Activated naive CD4-positive, alpha-beta T cell treated with anti-CD3 and anti-CD28 coated beads, Interleukin-2, amount 50 U/mL, for 24 hours (primary cell): ENCODE results near the gene COG7.
"Not testable (repeated sequence)": the region's sequence is repeated elsewhere in the genome, so short reads cannot be mapped to it uniquely, and the experiment has no call there.

Experiments
- H3K27ac Mint-ChIP-seq: one replicate; pipeline ENCODE4 v1.8.0; 2021; ENCODE audit warnings: mild to moderate bottlenecking, mixed read lengths
- H3K27me3 Mint-ChIP-seq: one replicate; pipeline ENCODE4 v1.8.0; 2021; ENCODE audit warnings: mixed read lengths
- H3K36me3 Mint-ChIP-seq: one replicate; pipeline ENCODE4 v1.8.0; 2021; ENCODE audit warnings: mixed read lengths
- H3K4me1 Mint-ChIP-seq: one replicate; pipeline ENCODE4 v1.8.0; 2021; ENCODE audit warnings: mixed read lengths
- H3K4me3 Mint-ChIP-seq: one replicate; pipeline ENCODE4 v1.8.0; 2021; ENCODE audit warnings: mild to moderate bottlenecking, mixed read lengths
- H3K9me3 Mint-ChIP-seq: one replicate; pipeline ENCODE4 v1.8.0; 2021; ENCODE audit warnings: mixed read lengths

The COG7 gene

DNA sequence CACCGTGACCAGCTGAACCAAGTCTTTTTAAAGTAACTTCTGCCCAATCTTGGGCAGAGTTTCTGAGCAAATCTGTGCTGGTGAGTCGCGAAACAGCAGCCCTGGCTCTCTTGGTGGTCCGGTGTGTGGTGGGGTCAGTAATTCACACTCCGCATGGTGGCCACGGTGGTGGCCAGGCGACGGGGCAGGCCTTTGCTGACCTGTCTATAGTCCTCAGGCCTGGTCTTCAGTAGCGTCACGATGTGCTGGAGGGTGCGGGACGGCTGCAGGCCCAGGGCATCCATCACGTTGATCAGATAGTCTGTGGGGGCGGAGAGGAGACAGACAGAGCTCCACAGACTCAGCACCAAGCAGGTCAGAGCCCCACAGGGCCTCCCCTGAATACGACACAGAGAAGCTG lies 64.2 kb downstream of the COG7 start:
- Mint-ChIP-seq H3K27me3 (no peaks in the 10 kb centered on the region), H3K4me3 (no peak overlapping the region), H3K27ac (no peak overlapping the region), H3K36me3 (peaks cover 2% of the 10 kb centered on the region), H3K9me3 (no peaks in the 10 kb centered on the region), H3K4me1 (no peaks in the 10 kb centered on the region)

GRCh38 chr16:23387666-23388065 lies 65.3 kb downstream of the COG7 start:
- H3K4me1 Mint-ChIP-seq: no peaks in the 10 kb centered on the region
- H3K36me3 Mint-ChIP-seq: peaks cover 2% of the 10 kb centered on the region
- H3K9me3 Mint-ChIP-seq: no peaks in the 10 kb centered on the region
- H3K27me3 Mint-ChIP-seq: no peaks in the 10 kb centered on the region
- H3K27ac Mint-ChIP-seq: peak overlapping the region; percentile 70
- no peak overlapping the region for H3K4me3 Mint-ChIP-seq

GRCh38 chr16:23385441-23385840 lies 67.5 kb downstream of the COG7 start:
- Mint-ChIP-seq H3K4me1 (no peaks in the 10 kb centered on the region), H3K9me3 (no peaks in the 10 kb centered on the region), H3K36me3 (peaks cover 2% of the 10 kb centered on the region), H3K4me3 (no peak overlapping the region), H3K27me3 (no peaks in the 10 kb centered on the region), H3K27ac (no peak overlapping the region)

DNA sequence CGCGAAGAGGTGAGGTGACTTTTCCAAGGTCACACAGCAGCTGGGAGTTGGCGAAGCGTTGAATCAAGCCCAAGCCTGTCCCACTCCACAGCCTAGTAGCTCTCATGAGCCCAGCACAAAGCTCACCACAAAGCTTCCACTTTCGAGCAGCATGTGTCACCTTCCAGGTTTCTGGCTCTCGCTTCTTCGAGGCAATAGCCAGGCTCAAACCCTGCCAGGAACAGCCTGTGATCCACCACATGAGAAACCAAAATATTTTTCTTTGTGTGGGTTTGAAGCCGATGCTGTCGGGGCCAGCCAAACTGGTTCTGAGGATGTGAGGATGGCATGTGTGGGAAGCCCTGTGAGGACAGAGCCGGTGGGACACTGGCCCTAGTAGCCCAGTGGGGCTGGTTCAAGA lies 68.1 kb downstream of the COG7 start:
- H3K36me3 Mint-ChIP-seq: peaks cover 2% of the 10 kb centered on the region
- H3K4me3 Mint-ChIP-seq: no peak overlapping the region
- no peaks in the 10 kb centered on the region for H3K4me1 Mint-ChIP-seq
- no peaks in the 10 kb centered on the region for H3K9me3 Mint-ChIP-seq
- H3K27ac Mint-ChIP-seq: no peak overlapping the region
- H3K27me3 Mint-ChIP-seq: no peaks in the 10 kb centered on the region

GRCh38 chr16:23383881-23384280 lies 69.1 kb downstream of the COG7 start:
- Mint-ChIP-seq H3K9me3 (no peaks in the 10 kb centered on the region), H3K36me3 (no peaks in the 10 kb centered on the region), H3K4me3 (no peak overlapping the region), H3K27ac (no peak overlapping the region), H3K4me1 (no peaks in the 10 kb centered on the region), H3K27me3 (no peaks in the 10 kb centered on the region)

DNA sequence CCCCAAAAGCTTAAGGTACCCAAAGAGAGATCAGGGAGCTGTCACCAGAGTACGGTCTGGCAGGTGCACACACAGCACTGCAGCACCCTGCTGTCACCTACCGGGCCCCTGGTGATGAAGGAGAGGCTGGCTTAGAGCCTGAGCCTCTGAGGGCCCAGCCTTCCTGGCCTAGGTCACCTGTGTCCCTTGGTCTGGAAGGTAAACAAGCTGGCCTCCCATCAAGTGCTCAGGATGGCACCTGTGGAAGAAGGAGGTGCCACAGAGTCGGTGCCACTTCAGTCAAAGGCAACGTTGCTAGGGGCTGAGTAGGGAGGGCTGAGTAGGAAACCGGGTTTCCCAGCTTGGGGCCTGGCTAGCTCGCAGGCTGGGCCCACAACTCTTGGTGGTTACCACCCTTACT lies 70.7 kb downstream of the COG7 start:
- Mint-ChIP-seq H3K4me1 (no peaks in the 10 kb centered on the region), H3K4me3 (no peak overlapping the region), H3K27ac (no peak overlapping the region), H3K9me3 (no peaks in the 10 kb centered on the region), H3K36me3 (no peaks in the 10 kb centered on the region), H3K27me3 (no peaks in the 10 kb centered on the region)

GRCh38 chr16:23381702-23382101 lies 71.3 kb downstream of the COG7 start:
- not testable (repeated sequence) for H3K36me3 Mint-ChIP-seq, H3K9me3 Mint-ChIP-seq, H3K27ac Mint-ChIP-seq, H3K4me1 Mint-ChIP-seq, H3K4me3 Mint-ChIP-seq, H3K27me3 Mint-ChIP-seq

GRCh38 chr16:23380501-23380951 lies 72.5 kb downstream of the COG7 start:
- no peaks in the 10 kb centered on the region for H3K9me3 Mint-ChIP-seq
- H3K36me3 Mint-ChIP-seq: no peaks in the 10 kb centered on the region
- H3K27me3 Mint-ChIP-seq: no peaks in the 10 kb centered on the region
- no peaks in the 10 kb centered on the region for H3K4me1 Mint-ChIP-seq
- no peak overlapping the region for H3K27ac Mint-ChIP-seq
- H3K4me3 Mint-ChIP-seq: no peak overlapping the region

DNA sequence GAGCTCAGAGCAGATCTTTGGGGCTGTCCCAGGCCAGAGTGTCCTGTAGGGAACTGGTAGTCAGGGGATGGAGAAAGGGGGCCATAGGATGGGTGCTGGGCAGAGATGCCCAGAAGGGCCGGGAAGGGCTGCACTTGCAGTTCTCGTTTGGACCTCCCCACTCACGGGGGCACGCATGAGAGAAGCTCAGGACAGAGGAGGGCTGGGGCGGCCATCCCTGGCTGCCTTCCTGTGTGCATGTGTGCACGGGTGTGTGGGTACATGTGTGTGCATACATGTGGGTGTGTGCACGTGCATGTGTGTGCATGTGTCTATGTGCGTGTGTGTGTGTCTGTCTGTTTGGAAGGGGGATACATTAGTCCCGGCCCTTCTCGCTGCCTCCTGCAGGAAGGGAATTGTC lies 73.3 kb downstream of the COG7 start:
- Mint-ChIP-seq H3K27ac (no peak overlapping the region), H3K27me3 (no peaks in the 10 kb centered on the region), H3K36me3 (no peaks in the 10 kb centered on the region), H3K4me1 (no peaks in the 10 kb centered on the region), H3K4me3 (no peak overlapping the region), H3K9me3 (no peaks in the 10 kb centered on the region)

DNA sequence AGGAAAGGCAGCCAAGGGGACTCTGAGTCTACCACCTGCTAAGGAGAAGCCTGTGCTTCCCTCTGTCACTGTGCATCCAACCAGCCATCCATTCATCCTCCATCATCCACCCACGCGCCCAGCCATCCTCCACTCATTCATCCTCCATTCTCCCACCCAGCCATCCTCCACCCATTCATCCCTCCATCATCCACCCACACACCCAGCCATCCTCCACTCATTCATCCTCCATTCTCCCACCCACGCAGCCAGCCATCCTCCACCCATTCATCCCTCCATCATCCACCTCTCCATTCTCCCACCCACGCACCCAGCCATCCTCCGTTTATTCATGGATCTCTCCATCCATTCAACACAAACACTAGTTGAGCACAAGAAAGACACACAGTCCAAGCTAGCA lies 74.1 kb downstream of the COG7 start:
- no peaks in the 10 kb centered on the region for H3K4me1 Mint-ChIP-seq
- no peak overlapping the region for H3K27ac Mint-ChIP-seq
- no peaks in the 10 kb centered on the region for H3K36me3 Mint-ChIP-seq
- H3K4me3 Mint-ChIP-seq: no peak overlapping the region
- no peaks in the 10 kb centered on the region for H3K9me3 Mint-ChIP-seq
- no peaks in the 10 kb centered on the region for H3K27me3 Mint-ChIP-seq

DNA sequence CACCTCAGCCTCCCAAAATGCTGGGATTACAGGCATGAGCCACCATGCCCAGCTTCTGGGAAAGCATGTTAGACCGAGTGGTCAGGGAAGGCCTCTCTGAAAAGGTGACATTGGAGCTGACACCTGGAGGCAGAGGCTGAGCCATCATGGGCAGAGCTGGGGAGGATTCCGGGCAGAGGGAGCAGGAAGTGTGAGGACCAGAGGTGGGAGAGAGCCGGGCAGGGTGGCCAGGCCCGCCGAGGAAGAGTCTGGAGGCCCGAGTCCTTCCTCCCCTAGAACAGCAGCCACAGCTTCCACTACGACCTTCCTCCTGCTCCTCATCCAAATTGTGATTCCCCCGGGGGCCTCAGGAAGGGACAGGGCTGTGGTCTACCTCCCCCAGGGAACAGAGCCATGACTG lies 74.7 kb downstream of the COG7 start:
- no peaks in the 10 kb centered on the region for H3K9me3 Mint-ChIP-seq
- H3K4me1 Mint-ChIP-seq: no peaks in the 10 kb centered on the region
- no peak overlapping the region for H3K27ac Mint-ChIP-seq
- no peaks in the 10 kb centered on the region for H3K36me3 Mint-ChIP-seq
- no peak overlapping the region for H3K4me3 Mint-ChIP-seq
- H3K27me3 Mint-ChIP-seq: no peaks in the 10 kb centered on the region

- Mint-ChIP-seq H3K4me1 (no peaks in the 10 kb centered on the region), H3K4me3 (no peak overlapping the region), H3K36me3 (no peaks in the 10 kb centered on the region), H3K27ac (no peak overlapping the region), H3K27me3 (no peaks in the 10 kb centered on the region), H3K9me3 (no peaks in the 10 kb centered on the region)
Measured at GRCh38 chr16:23377071-23377931, 75.7 kb downstream of the COG7 start.

GRCh38 chr16:23375643-23376042 lies 77.3 kb downstream of the COG7 start:
- Mint-ChIP-seq H3K4me1 (no peaks in the 10 kb centered on the region), H3K36me3 (no peaks in the 10 kb centered on the region), H3K4me3 (no peak overlapping the region), H3K9me3 (no peaks in the 10 kb centered on the region), H3K27ac (no peak overlapping the region), H3K27me3 (no peaks in the 10 kb centered on the region)

DNA sequence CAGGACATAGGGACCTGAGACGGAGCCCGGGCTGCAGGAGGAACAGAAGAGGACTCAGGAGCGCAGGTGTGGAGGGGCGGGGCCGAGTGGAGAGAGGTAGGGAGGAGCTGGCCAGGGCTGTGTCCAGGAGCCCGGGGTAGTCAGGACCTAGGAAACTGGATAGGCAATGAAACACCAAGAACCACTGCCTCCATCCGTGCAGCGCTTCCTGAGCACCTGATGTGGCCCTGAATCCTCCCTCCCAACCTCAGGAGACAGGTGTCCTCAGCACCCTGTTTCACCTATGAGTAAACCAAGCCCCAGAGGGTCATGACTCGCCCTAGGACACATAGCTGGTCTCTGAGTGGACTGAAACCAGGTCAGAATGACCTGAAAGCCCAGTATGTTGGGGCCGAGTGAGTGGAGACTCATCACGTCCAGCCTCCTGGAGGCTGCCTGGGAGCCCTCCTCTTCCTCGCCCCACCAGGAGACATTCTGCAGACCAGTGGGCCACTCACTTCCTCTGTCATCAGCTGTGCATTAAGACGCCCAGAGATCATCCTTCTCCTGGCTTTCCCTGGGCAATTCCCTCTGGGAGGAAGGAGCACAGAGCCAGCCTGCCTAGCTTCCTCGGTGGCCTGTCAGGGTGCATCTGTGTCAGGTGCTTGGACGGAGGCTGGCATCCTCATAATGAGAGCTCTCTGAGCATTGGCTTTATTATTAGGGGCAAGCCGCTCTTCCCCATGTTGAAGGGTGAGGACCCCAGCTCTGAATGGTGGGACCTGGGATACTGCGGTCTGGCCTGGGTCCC lies 78.1 kb downstream of the COG7 start:
- no peaks in the 10 kb centered on the region for H3K4me1 Mint-ChIP-seq
- H3K27me3 Mint-ChIP-seq: no peaks in the 10 kb centered on the region
- no peak overlapping the region for H3K27ac Mint-ChIP-seq
- no peaks in the 10 kb centered on the region for H3K36me3 Mint-ChIP-seq
- H3K9me3 Mint-ChIP-seq: no peaks in the 10 kb centered on the region
- no peak overlapping the region for H3K4me3 Mint-ChIP-seq

DNA sequence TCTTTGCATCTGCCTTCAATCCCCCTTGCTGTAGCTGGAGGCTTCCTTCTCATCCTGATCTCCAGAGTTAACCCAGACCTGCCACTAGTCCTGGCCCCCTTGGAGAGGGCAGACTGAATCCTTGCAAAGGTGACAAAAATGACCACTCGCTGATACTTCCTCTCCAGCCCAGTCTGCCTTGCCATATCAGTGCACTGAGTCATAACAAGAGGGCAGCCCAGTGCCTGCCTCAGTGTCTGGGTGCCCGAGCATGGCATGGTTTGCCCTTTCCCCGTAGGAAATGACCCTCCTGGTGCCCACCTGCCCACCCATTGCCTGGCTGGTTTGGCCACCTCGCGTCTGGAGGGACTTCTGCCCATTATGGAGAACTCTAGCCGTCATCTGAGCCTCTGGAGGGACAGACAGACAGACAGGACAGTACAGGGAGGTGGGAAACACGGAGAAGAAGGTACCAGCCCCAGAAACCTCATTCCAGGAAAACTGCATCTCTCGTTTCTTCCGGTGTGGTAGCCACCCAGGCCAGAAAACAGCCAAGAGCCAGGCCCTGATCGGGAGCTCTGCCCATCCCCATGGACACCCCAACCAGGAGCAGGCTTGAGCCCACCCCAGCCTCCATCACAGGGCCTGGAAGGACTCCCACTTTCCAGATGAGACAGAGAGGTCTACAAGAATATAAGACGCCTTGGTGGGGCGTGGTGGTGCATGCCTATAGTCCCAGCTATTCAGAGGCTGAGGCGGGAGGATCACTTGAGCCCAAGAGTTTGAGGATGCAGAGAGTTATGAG lies 79.4 kb downstream of the COG7 start:
- Mint-ChIP-seq H3K9me3 (no peaks in the 10 kb centered on the region), H3K36me3 (no peaks in the 10 kb centered on the region), H3K27me3 (no peaks in the 10 kb centered on the region), H3K27ac (no peak overlapping the region), H3K4me3 (no peak overlapping the region), H3K4me1 (no peaks in the 10 kb centered on the region)

DNA sequence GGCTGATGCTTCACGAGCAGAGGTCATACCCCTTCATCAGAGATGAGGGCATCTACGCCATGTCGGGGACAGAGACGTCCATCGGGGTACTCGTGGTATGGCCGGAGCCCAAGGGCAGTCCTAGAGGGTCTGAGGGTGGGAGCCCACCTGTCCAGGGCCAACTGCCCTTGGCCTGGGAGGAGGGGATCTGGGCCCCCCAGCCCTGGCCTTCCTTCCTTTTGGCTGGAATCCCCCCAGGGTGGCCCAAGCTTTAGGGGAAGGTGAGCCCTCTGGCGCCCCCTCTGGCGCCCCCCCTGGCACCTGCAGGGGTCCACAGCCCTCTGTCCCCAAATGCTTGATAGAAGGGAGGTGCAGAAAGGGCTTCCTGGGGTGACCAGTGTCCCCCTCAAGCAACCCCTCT lies 81.6 kb downstream of the COG7 start:
- H3K27ac Mint-ChIP-seq: no peak overlapping the region
- no peaks in the 10 kb centered on the region for H3K27me3 Mint-ChIP-seq
- no peak overlapping the region for H3K4me3 Mint-ChIP-seq
- H3K9me3 Mint-ChIP-seq: no peaks in the 10 kb centered on the region
- no peaks in the 10 kb centered on the region for H3K4me1 Mint-ChIP-seq
- H3K36me3 Mint-ChIP-seq: no peaks in the 10 kb centered on the region
